OCI-LY1 (cell line): ENCODE data around the gene RNF115.
A peak's percentile ranks its signal among the peaks of the same experiment; 100 is the strongest.

ENCODE experiments used
- H2AFZ ChIP-seq: fragments of 200-600 bp; sonication (generic), shearing (Covaris generic); 2 replicates; pipeline ENCODE4 v1.6.0; 2014; ENCODE audit warnings: antibody characterized with exemption, mild to moderate bottlenecking, low read length
- H3F3A ChIP-seq: fragments of 200-600 bp; sonication (generic), shearing (Covaris generic); 2 replicates; pipeline ENCODE4 v1.6.0; 2014; ENCODE audit warnings: mild to moderate bottlenecking, antibody characterized with exemption, low read length, moderate library complexity; ENCODE audit not compliant: insufficient read depth
- H3K27ac ChIP-seq: fragments of 200-600 bp; sonication (generic); 2 replicates; pipeline ENCODE4 v1.5.1; 2014; ENCODE audit warnings: low read length, mixed run types, mild to moderate bottlenecking, low read depth; ENCODE audit not compliant: poor library complexity, severe bottlenecking
- H3K27me3 ChIP-seq: fragments of 200-600 bp; sonication (generic); 2 replicates; pipeline ENCODE4 v1.6.0; 2014; ENCODE audit warnings: antibody characterized with exemption, mild to moderate bottlenecking, low read length, moderate library complexity; ENCODE audit not compliant: insufficient read depth
- H3K36me3 ChIP-seq: fragments of 200-600 bp; sonication (generic); 2 replicates; pipeline ENCODE4 v1.6.1; 2014; ENCODE audit warnings: mild to moderate bottlenecking, antibody characterized with exemption, low read length, moderate library complexity, mixed read lengths; ENCODE audit not compliant: insufficient read depth
- H3K4me1 ChIP-seq: fragments of 200-600 bp; sonication (generic); 2 replicates; pipeline ENCODE4 v1.5.1; 2014; ENCODE audit warnings: mild to moderate bottlenecking, low read length, moderate library complexity; ENCODE audit not compliant: insufficient read depth, severe bottlenecking
- H3K4me2 ChIP-seq: fragments of 200-600 bp; sonication (generic), shearing (Covaris generic); 2 replicates; pipeline ENCODE4 v1.6.1; 2014; ENCODE audit warnings: low read length
- H3K4me3 ChIP-seq: fragments of 200-600 bp; sonication (generic); 2 replicates; pipeline ENCODE4 v1.5.1; 2014; ENCODE audit warnings: low read length, low read depth, mild to moderate bottlenecking, mixed read lengths; ENCODE audit not compliant: poor library complexity, severe bottlenecking
- H3K79me2 ChIP-seq: fragments of 200-600 bp; shearing (Covaris generic); 2 replicates; pipeline ENCODE4 v1.6.1; 2016; ENCODE audit warnings: mixed run types, low read length, mixed read lengths; ENCODE audit not compliant: insufficient read depth
- H3K9ac ChIP-seq: fragments of 200-600 bp; sonication (generic), shearing (Covaris generic); 2 replicates; pipeline ENCODE4 v1.6.1; 2014; ENCODE audit warnings: mild to moderate bottlenecking, low read length, mixed read lengths
- H3K9me2 ChIP-seq: fragments of 200-600 bp; sonication (generic), shearing (Covaris generic); 2 replicates; pipeline ENCODE4 v1.6.1; 2014; ENCODE audit warnings: low read depth, mild to moderate bottlenecking, low read length, mixed read lengths
- H3K9me3 ChIP-seq: fragments of 200-600 bp; shearing (Covaris generic); 2 replicates; pipeline ENCODE4 v1.6.1; 2014; ENCODE audit warnings: low read length, mixed read lengths
- H4K20me1 ChIP-seq: fragments of 200-600 bp; sonication (generic), shearing (Covaris generic); 2 replicates; pipeline ENCODE4 v1.6.0; 2016; ENCODE audit warnings: mild to moderate bottlenecking, low read length; ENCODE audit not compliant: insufficient read depth
- EZH2 ChIP-seq: fragments of 200-600 bp; sonication (generic), shearing (Covaris generic); IDR thresholded peaks from 2 replicates; pipeline ENCODE4 v1.8.0; 2017; ENCODE audit warnings: borderline replicate concordance, mixed run types, mild to moderate bottlenecking, antibody characterized with exemption, low read length, moderate library complexity, mixed read lengths
- TF ChIP-seq, protein P1 (sequence below): fragments of 200-600 bp; sonication (generic), shearing (Covaris generic); IDR thresholded peaks from 2 replicates; pipeline ENCODE4 v1.5.1; 2017; ENCODE audit warnings: mild to moderate bottlenecking, antibody characterized with exemption, low read length, moderate library complexity, mixed read lengths

The RNF115 gene

DNA sequence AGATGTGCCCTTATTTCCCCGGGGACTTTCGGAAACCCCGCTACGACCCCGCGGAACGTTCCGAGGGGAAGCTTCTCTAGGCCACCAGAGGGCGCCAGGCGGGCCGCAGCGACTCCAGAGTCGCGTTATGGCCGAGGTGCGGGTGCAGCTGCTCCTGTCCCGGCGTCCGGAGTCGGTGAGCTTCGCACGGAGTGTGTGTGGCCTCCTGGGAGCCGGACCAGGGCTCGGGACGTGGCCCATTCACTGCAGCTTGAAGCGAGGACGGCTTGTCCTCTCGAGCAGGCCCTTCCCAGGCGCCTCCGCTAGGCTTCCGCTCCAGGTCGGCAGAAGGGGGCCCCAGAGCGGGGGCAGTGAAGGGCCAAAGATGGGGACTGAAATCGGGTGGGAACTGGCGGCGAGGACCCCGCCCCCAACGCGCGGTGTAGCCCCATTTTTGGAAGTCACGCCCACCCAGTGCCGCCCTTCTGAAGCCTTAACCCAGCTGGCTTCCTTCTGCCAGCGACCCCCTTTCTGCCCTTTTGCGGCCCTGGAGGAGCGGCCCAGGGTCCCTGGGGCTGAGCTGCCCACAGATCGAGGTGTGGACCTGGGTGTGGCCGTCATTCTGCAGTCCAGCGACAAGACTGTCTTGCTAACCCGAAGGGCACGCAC is 21.7 kb upstream of the RNF115 start, which contains the start of gene NUDT17:
Gene NUDT17 (plus strand): TSS at position 117 of the 648 bp plus-strand sequence. CDS start 11 bp downstream, at position 128.
- H3K36me3 ChIP-seq = peaks cover 41% of the 10 kb centered on the region
- H3K4me2 ChIP-seq = peak within 1 kb of the TSS; percentile 72
- no peaks in the 10 kb centered on the region for H3K9me2 ChIP-seq
- H3K9ac ChIP-seq = peak within 1 kb of the TSS; percentile 69
- H3K27me3 ChIP-seq = no peaks in the 10 kb centered on the region
- peak within 1 kb of the TSS; percentile 66 for H3K27ac ChIP-seq
- TF ChIP-seq, protein P1, sequence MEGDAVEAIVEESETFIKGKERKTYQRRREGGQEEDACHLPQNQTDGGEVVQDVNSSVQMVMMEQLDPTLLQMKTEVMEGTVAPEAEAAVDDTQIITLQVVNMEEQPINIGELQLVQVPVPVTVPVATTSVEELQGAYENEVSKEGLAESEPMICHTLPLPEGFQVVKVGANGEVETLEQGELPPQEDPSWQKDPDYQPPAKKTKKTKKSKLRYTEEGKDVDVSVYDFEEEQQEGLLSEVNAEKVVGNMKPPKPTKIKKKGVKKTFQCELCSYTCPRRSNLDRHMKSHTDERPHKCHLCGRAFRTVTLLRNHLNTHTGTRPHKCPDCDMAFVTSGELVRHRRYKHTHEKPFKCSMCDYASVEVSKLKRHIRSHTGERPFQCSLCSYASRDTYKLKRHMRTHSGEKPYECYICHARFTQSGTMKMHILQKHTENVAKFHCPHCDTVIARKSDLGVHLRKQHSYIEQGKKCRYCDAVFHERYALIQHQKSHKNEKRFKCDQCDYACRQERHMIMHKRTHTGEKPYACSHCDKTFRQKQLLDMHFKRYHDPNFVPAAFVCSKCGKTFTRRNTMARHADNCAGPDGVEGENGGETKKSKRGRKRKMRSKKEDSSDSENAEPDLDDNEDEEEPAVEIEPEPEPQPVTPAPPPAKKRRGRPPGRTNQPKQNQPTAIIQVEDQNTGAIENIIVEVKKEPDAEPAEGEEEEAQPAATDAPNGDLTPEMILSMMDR = peak; percentile 95
- TF ChIP-seq EZH2 = no peak
- peak within 1 kb of the TSS; percentile 66 for H3K4me3 ChIP-seq
- H4K20me1 ChIP-seq = no peaks in the 10 kb centered on the region
- peaks cover 17% of the 10 kb centered on the region for H3K4me1 ChIP-seq
- H3F3A ChIP-seq = no peaks in the 10 kb centered on the region
- H3K79me2 ChIP-seq = no peaks in the 10 kb centered on the region
- no peaks in the 10 kb centered on the region for H3K9me3 ChIP-seq
- no peak within 1 kb of the TSS for H2AFZ ChIP-seq

DNA sequence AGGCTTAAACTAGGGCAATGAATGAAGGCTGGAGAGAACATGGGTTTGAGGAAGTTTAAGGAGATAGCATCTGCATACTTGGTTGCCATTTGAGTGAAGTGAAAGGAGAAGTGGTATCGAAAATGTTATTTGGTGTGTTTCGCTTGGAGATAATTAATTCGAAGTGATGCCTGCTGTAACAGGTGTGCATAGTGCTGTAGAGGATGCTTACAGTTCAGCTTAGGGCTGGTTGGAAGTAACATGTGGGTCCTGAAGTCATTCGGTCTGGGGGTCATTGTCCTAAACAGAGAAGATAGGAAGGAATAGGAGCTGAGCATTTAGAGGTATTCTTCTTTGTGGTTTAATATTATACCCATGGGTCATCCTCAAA is 21.2 kb upstream of the RNF115 start:
- Histone ChIP-seq H3K4me3 (peak overlapping the region; percentile 66), H3K79me2 (no peaks in the 10 kb centered on the region), H3K4me2 (peak overlapping the region; percentile 72), H3K9me2 (no peaks in the 10 kb centered on the region), H4K20me1 (no peaks in the 10 kb centered on the region), H3K9ac (peak overlapping the region; percentile 69; the same call in 1 of the 2 replicates), H3K4me1 (peaks cover 17% of the 10 kb centered on the region), H3K36me3 (peaks cover 40% of the 10 kb centered on the region), H3K9me3 (no peaks in the 10 kb centered on the region), H2AFZ (no peak overlapping the region), H3F3A (no peaks in the 10 kb centered on the region), H3K27me3 (no peaks in the 10 kb centered on the region), H3K27ac (peak overlapping the region; percentile 66)
- no peak for TF ChIP-seq EZH2
- TF ChIP-seq, protein P1 = no peak

DNA sequence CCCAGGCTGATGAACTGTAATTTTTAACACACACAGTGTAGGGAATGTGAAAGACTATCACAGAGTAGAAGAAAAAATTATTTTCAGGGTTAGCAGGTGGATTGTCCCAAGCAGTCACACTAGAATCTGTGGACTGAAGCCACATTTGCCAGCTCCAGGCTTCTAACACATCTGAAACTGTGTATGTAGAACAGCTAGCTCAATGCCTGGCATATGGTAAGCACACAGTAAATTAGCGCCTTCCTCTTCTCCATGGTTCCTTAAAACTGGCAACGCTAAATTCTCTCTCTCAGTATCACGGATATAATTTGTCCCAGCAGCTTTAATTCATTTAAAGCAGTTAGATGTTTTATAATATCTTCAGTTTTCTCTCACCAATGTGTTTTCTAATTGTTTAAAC is 19.1 kb upstream of the RNF115 start:
- Histone ChIP-seq H3K9me3 (no peaks in the 10 kb centered on the region), H3F3A (no peaks in the 10 kb centered on the region), H2AFZ (no peak overlapping the region), H3K9ac (no peak overlapping the region), H3K79me2 (no peaks in the 10 kb centered on the region), H3K4me2 (no peak overlapping the region), H3K36me3 (peaks cover 55% of the 10 kb centered on the region), H3K4me3 (no peak overlapping the region), H4K20me1 (no peaks in the 10 kb centered on the region), H3K27me3 (no peaks in the 10 kb centered on the region), H3K4me1 (peaks cover 17% of the 10 kb centered on the region), H3K9me2 (no peaks in the 10 kb centered on the region), H3K27ac (no peak overlapping the region)
- TF ChIP-seq, protein P1 = no peak
- no peak for TF ChIP-seq EZH2
